Iris pigment epithelial cell (primary cell): ENCODE measurements around the gene MDFIC.
A peak's percentile ranks its signal among the peaks of the same experiment; 100 is the strongest.
"Not testable (repeated sequence)": the region's sequence is repeated elsewhere in the genome, so short reads cannot be mapped to it uniquely, and the experiment has no call there.

Experiments used
- DNase-seq: peaks from one replicate; pipeline ENCODE4 v3.0.0-alpha.2; 2011; ENCODE audit warnings: low read depth

MDFIC gene

DNA sequence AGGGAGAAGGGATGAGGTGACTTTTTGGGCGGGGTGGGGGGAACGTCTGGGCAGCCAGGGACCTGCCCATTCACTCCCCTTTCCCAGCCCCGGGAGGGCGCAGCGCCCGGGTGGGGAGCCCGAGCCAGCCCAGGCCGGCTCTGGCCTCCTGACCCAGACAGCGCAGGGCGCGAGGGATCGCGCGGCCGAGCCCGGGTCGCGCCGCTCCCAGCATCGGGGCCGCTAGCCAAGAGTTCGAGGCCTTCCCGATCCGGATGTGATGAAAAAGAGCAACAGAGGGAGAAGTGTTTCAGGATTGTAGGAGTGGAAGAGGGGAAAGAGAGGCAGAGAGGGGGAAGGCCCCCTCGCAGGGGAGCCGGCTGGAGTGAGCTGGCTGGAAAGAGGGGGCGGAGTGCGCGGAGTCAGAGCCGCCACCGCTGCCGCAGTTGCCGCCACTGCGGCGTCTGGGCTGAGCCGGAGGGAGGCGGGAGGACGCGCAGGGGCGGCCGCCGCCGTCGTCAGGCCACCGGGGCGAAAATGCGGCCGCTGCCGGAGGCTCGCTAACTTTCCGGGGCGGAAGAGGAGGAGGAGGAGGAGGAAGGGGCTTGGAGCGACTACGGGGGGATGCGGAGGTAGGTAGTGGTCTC lies at the start of gene MDFIC:
TSS of gene MDFIC (plus strand) at position 69 of the 626 bp plus-strand sequence. CDS start 940 bp downstream, outside the sequence.
- DNase-seq: peak; percentile 50

DNA sequence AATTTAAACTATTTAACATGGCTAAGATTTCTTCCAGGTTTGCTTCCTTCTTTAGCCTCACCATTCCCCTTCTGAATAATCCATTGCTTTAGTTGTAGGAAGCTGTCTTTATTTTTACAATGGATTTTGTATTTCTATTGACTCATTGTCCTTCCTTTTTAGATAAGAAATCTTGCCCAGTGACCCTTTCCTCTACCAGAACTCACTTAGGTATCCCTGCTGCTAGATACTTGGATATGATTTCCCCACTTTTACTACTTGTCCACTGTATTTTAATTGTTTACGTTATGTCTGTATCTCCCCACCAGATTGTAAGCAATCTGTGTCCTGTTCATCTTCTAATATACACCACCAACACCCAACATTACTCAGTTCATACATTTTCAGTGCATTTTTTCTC lies 47.7 kb upstream of the MDFIC start:
- peak; percentile 24 for DNase-seq

GRCh38 chr7:114875186-114875585 lies 46.7 kb upstream of the MDFIC start:
- peak; percentile 35 for DNase-seq

- peak; percentile 90 for DNase-seq
Observed at GRCh38 chr7:114879554-114879953, 42.3 kb upstream of the MDFIC start.

GRCh38 chr7:114885836-114886235 lies 36.1 kb upstream of the MDFIC start:
- peak; percentile 32 for DNase-seq

DNA sequence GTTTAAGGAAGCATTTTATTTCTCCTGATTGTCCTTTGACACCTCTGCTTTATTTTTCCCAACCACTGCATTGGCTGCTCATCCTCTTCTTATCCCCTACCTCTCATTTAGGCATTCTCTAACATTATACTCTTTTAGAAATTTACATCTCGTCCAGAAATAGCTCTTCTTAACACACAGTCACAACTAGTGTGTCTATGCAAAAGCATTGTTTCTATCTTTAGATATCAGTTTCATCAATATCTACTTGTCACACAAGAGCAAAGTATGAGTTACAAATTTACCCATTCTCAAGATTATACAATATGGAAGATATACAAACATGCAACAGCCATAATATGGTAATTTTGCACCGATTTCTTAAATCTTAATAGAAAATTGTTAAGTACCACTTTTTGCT lies 35.7 kb upstream of the MDFIC start:
- no peak for DNase-seq

- not testable (repeated sequence) for DNase-seq
Observed at GRCh38 chr7:114889116-114889515, 32.8 kb upstream of the MDFIC start.

DNA sequence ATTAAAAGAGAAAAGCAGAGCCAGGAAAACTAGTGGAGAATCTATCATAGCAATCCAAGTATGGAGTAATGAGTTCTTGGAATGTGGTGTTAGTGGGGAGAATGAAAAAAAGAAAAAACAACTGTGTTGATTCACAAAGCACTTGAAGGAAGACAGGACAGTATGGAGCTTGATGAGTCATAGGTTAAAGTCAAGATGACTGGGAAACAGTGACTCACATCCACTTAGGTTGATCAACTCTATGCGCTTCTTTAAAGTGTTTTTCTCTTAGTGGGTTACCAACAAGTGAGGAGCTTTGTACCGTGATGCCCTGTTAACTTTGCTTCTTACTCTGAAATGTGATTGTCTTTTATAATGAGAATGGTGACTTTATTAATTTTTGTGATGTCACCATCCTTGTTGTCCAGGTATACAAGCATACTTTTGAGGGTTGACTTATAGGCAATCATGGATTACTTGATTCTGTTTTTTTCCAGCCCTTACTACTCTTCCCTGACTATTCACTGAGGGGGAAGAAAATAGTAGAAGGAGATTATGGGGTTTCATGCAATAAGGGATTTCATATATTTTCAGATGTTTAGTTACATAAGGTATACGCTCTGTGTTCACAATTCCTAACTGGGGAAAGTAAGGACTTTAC lies 32.1 kb upstream of the MDFIC start:
- DNase-seq: peak; percentile 99

DNA sequence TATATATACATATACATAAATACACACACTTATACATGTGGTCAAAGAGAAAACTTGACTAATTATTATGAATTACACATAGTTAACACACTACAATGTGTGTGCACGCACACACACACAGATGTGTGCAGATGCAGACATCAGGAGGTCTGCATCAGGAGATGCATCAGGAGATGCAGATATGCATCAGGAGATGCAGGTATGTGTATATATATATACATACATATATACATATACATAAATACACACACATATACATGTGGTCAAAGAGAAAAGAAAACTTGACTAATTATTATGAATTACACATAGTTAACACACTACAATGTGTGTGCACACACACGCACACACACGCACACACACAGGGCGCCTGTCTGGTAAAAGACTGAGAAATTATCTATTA lies 31.3 kb upstream of the MDFIC start:
- no peak for DNase-seq

- DNase-seq: no peak
Observed at GRCh38 chr7:114900127-114900526, 21.8 kb upstream of the MDFIC start.

- DNase-seq: peak; percentile 77
Observed at GRCh38 chr7:114901771-114902170, 20.1 kb upstream of the MDFIC start.

DNA sequence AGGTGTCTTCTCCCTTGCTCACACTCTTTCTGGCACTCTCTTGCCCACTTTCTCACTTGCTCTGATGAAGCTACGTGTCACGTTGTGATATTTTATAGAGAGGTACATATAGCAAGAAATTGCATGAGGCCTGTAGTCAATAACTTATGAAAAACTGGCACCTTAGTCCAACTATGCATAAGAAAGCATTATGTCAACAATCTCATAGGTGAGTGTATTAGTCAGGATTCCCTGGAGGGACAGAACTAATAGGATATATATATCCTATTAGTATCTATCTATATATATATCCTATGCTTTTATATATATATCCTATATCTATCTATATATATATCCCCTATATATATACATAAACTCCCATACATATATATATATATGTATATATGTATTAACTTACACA lies 18.8 kb upstream of the MDFIC start:
- DNase-seq: no peak

DNA sequence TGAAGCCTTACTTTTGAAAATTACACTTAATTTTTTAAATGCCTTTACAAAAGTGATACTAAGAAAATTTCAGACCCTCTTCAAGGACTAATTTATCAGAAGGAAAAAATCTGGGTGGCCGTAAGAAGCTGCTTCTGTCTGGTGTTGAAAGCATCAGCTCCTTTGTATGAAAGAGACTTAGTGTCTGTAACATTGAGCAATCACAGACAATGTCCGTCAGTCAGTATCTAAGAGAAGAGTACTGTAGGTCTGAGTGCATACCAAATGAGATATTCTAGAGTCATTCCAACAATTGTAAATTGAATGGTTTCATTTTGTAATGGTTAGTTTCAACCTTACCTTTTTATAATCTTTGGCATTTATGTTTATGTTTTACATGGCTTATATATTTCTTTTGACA lies 11.1 kb upstream of the MDFIC start:
- peak; percentile 91 for DNase-seq

GRCh38 chr7:114911411-114911810 lies 10.5 kb upstream of the MDFIC start:
- DNase-seq: no peak

GRCh38 chr7:114916261-114916892 lies 5.5 kb upstream of the MDFIC start:
- DNase-seq: no peak

DNA sequence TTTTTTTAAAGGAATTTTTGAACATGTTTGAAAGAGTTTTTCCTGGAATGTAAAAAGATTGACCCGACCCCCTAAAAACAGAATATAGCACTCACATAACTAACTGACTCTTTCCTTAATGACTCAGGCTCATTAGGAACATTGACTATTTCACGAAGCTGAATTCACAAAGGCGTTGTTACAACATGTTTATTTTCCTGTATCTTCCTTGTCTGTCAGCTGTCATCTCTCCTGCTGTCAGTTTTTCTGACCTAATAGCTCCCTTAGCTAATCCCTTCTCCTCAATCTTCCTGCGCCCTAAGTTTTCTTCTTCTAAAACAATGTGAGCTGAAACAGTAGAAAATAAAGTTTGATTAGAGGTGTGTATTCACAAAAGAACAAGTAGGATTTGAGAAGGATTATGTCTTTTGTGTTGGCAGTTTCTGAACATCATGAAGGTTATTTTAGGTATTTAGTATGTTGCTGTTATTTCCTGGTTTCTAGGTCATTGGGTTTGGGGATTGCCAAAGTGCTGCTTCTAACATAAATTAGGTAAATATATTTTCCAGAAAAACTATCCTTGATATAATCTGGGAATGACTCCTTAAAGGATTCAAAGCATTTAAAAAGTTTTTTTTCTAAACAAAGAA lies 4.6 kb upstream of the MDFIC start:
- DNase-seq: no peak

DNA sequence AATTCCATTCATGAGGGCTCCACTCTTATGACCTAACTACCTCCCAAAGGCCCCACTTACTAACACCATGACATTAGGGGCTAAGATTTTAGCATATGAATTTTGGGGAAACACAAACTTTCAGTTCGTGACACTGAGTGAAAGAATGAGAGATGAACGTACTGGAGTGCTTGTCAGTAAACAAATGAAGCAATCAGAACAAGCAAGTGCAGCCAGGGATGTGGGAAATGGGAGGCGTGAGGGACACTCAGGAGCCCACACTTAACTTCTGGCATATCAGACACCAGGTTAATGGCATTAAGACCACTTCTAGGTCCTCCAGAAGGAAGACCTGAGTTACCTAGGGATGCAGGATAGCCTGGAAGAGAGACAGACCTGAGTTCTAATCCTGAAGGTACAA lies 2.3 kb upstream of the MDFIC start:
- no peak for DNase-seq

GRCh38 chr7:114921631-114922025 lies 266 bp upstream of the MDFIC start:
- DNase-seq: no peak

- peak; percentile 80 for DNase-seq
Observed at GRCh38 chr7:114922652-114923402, 933 bp downstream of the MDFIC start.

GRCh38 chr7:114923403-114923713 lies 1.5 kb downstream of the MDFIC start:
- no peak for DNase-seq

DNA sequence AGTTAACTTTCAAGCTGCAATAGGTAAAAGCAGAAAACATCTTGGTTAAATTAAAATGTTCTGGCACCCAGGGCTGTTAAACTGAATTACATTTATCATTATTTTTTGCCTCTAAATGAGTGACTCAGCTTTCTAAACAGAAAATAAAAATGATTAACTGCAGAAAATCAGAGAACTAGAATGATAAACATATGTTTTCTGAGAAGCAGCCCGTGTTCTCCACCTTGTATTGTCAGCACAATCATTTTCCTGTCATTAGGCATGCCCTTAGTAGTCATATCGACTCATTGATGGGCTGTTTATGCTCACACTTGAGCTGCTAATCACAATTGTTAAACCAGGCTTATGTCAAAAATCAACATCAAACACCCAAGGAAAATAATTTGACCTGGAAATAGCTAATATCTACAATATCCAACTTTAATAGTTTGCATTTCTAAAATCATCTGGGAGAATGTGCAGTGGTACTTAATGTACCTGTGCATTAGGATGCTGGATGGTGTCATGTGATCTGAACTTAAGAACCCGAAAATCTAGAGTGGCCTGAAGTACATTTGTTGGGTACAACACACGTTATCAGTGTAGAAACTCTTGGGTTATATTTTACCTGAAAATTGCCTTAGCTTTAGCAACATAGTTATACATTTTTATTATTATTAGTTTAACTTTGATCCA lies 2.3 kb downstream of the MDFIC start:
- no peak for DNase-seq

DNA sequence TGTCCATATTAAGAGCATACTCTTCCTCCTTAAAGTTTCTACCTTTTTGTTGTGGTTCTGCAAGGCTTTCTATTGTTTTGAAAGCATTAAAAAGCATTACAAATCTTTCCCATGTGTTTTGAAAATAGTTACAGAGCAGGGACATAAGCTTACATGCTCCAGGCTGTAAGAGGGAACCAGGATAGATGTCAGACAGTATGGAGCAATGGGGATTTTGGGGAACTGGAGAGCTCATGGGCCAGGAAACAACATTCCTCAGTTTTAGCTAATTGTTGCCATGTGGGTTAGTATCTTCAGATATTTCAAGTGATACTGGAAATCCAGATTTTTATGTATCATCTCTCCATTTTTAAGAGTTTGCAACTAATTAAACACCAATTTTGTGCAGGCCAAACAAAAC lies 3.5 kb downstream of the MDFIC start:
- no peak for DNase-seq
